SHP77 treated with DMSO at 0.1 percent for 48 hours (cell line): ENCODE measurements around the gene IMP3.
"Not testable (repeated sequence)": the region's sequence is repeated elsewhere in the genome, so short reads cannot be mapped to it uniquely, and the experiment has no call there.

Source experiments
- DNase-seq: peaks from one replicate; lab custom pipeline; 2025; lab: John Stamatoyannopoulos, UW

IMP3 gene

GRCh38 chr15:75650908-75651809 is 11.1 kb upstream of the IMP3 start:
- no peak for DNase-seq

- no peak for DNase-seq
Measured at GRCh38 chr15:75649848-75650247, 9.8 kb upstream of the IMP3 start.

- no peak for DNase-seq
Measured at GRCh38 chr15:75649045-75649761, 9.2 kb upstream of the IMP3 start.

GRCh38 chr15:75648156-75649000 is 8.4 kb upstream of the IMP3 start:
- no peak for DNase-seq

- no peak for DNase-seq
Measured at GRCh38 chr15:75647370-75648155, 7.5 kb upstream of the IMP3 start, which contains the start of gene SNX33. Gene SNX33 (plus strand): TSS chr15:75647912. CDS start chr15:75649103, 1,191 bp downstream.

- no peak for DNase-seq
Measured at GRCh38 chr15:75646944-75647364, 6.9 kb upstream of the IMP3 start.

GRCh38 chr15:75646112-75646943 is 6.3 kb upstream of the IMP3 start:
- no peak for DNase-seq

GRCh38 chr15:75644376-75644775 is 4.4 kb upstream of the IMP3 start:
- DNase-seq, result no peak

GRCh38 chr15:75641603-75642002 is 1.6 kb upstream of the IMP3 start:
- DNase-seq, result no peak

GRCh38 chr15:75641179-75641503 is 1.1 kb upstream of the IMP3 start:
- DNase-seq, result no peak

GRCh38 chr15:75640483-75641178 is 607 bp upstream of the IMP3 start:
- peak; percentile 64 for DNase-seq

- DNase-seq, result no peak
Measured at GRCh38 chr15:75639191-75639708, 774 bp downstream of the IMP3 start.

- DNase-seq, result no peak
Measured at GRCh38 chr15:75637245-75638009, 2.6 kb downstream of the IMP3 start.

GRCh38 chr15:75636026-75636425 is 4.0 kb downstream of the IMP3 start:
- DNase-seq, result no peak

- DNase-seq, result not testable (repeated sequence)
Measured at GRCh38 chr15:75633922-75634321, 6.1 kb downstream of the IMP3 start.

GRCh38 chr15:75631935-75632334 is 8.1 kb downstream of the IMP3 start:
- no peak for DNase-seq

- peak; percentile 93 for DNase-seq
Measured at GRCh38 chr15:75625542-75626347, 14.3 kb downstream of the IMP3 start, which contains the start of gene SNUPN. Gene SNUPN (minus strand): TSS chr15:75625725. CDS start chr15:75621051, 4,674 bp downstream.

GRCh38 chr15:75622505-75622904 is 17.5 kb downstream of the IMP3 start:
- DNase-seq, result no peak
